H9 (cell line): ENCODE measurements around the gene FAM131C. TPM values are rescaled to one million over a fixed set of nuclear protein-coding genes. Genes with fewer than 3 reads are reported as not detected.

Source experiments
- DNase-seq: peaks from one replicate; pipeline ENCODE4 v3.0.0-alpha.2; 2017
- H2AFZ ChIP-seq: one replicate; pipeline ENCODE4 v1.6.1; 2013; ENCODE audit warnings: mild to moderate bottlenecking, low read length, control low read depth, moderate library complexity
- H2AK5ac ChIP-seq: 2 replicates; pipeline ENCODE4 v1.6.1; 2013; ENCODE audit warnings: low read length, control low read depth, mixed read lengths; ENCODE audit not compliant: insufficient read length
- H2BK120ac ChIP-seq: one replicate; pipeline ENCODE4 v1.6.1; 2013; ENCODE audit warnings: low read depth, mild to moderate bottlenecking, low read length, control low read depth, inconsistent platforms; ENCODE audit not compliant: poor library complexity, severe bottlenecking
- H2BK12ac ChIP-seq: 2 replicates; pipeline ENCODE4 v1.6.1; 2013; ENCODE audit warnings: low read length, control low read depth, mixed read lengths, low read depth; ENCODE audit not compliant: insufficient read length
- H2BK15ac ChIP-seq: 2 replicates; pipeline ENCODE4 v1.6.1; 2013; ENCODE audit warnings: low read depth, low read length, control low read depth
- H2BK20ac ChIP-seq: one replicate; pipeline ENCODE4 v1.6.1; 2013; ENCODE audit warnings: low read depth, mild to moderate bottlenecking, low read length, control low read depth, inconsistent platforms; ENCODE audit not compliant: poor library complexity, severe bottlenecking
- H2BK5ac ChIP-seq: 2 replicates; pipeline ENCODE4 v1.6.1; 2013; ENCODE audit warnings: low read length, control low read depth, mixed read lengths; ENCODE audit not compliant: insufficient read length
- H3K14ac ChIP-seq: 2 replicates; pipeline ENCODE4 v1.6.1; 2013; ENCODE audit warnings: low read length, control low read depth; ENCODE audit not compliant: insufficient read depth
- H3K18ac ChIP-seq: 2 replicates; pipeline ENCODE4 v1.6.1; 2013; ENCODE audit warnings: low read depth, mild to moderate bottlenecking, mixed read lengths, low read length, control low read depth; ENCODE audit not compliant: insufficient read length
- H3K23ac ChIP-seq: 2 replicates; pipeline ENCODE4 v1.6.1; 2013; ENCODE audit warnings: low read length, control low read depth, mixed read lengths, low read depth; ENCODE audit not compliant: insufficient read length
- H3K23me2 ChIP-seq: 2 replicates; pipeline ENCODE4 v1.6.1; 2013; ENCODE audit warnings: low read depth, mild to moderate bottlenecking, mixed read lengths, low read length, control low read depth; ENCODE audit not compliant: insufficient read length, poor library complexity, severe bottlenecking
- H3K27ac ChIP-seq: 2 replicates; pipeline ENCODE4 v1.5.1; 2013; ENCODE audit warnings: low read length, control low read depth, mixed read lengths, low read depth; ENCODE audit not compliant: insufficient read length
- H3K27me3 ChIP-seq: 2 replicates; pipeline ENCODE4 v1.6.1; 2013; ENCODE audit warnings: low read length, control low read depth, inconsistent platforms; ENCODE audit not compliant: insufficient read depth
- H3K4ac ChIP-seq: 2 replicates; pipeline ENCODE4 v1.6.1; 2013; ENCODE audit warnings: low read depth, mild to moderate bottlenecking, control low read depth, inconsistent platforms, low read length, moderate library complexity
- H3K4me1 ChIP-seq: 2 replicates; pipeline ENCODE4 v1.6.1; 2013; ENCODE audit warnings: low read length, control low read depth, inconsistent platforms; ENCODE audit not compliant: insufficient read depth
- H3K4me2 ChIP-seq: 2 replicates; pipeline ENCODE4 v1.6.1; 2013; ENCODE audit warnings: low read length, control low read depth, mixed read lengths; ENCODE audit not compliant: insufficient read length, insufficient read depth
- H3K56ac ChIP-seq: 2 replicates; pipeline ENCODE4 v1.6.1; 2013; ENCODE audit warnings: low read depth, mild to moderate bottlenecking, mixed read lengths, low read length, control low read depth; ENCODE audit not compliant: insufficient read length
- H3K79me1 ChIP-seq: 2 replicates; pipeline ENCODE4 v1.6.1; 2013; ENCODE audit warnings: low read depth, mild to moderate bottlenecking, moderate library complexity, low read length, control low read depth, inconsistent platforms; ENCODE audit not compliant: insufficient read depth, poor library complexity, severe bottlenecking
- H3K79me2 ChIP-seq: 2 replicates; pipeline ENCODE4 v1.6.1; 2013; ENCODE audit warnings: low read length, control low read depth, inconsistent platforms; ENCODE audit not compliant: insufficient read depth
- H3K9ac ChIP-seq: 2 replicates; pipeline ENCODE4 v1.6.1; 2013; ENCODE audit warnings: low read length, control low read depth, mixed read lengths; ENCODE audit not compliant: insufficient read length; ENCODE audit errors: extremely low read depth
- H3K9me3 ChIP-seq: one replicate; pipeline ENCODE4 v1.6.1; 2013; ENCODE audit warnings: low read depth, low read length, inconsistent platforms; ENCODE audit not compliant: control insufficient read depth
- H3T11ph ChIP-seq: one replicate; pipeline ENCODE4 v1.6.1; 2013; ENCODE audit warnings: mild to moderate bottlenecking, low read length, control low read depth, inconsistent platforms
- H4K20me1 ChIP-seq: one replicate; pipeline ENCODE4 v1.6.1; 2013; ENCODE audit not compliant: control insufficient read depth, insufficient read length, insufficient read depth
- H4K5ac ChIP-seq: 2 replicates; pipeline ENCODE4 v1.6.1; 2013; ENCODE audit warnings: low read depth, mild to moderate bottlenecking, mixed read lengths, low read length, control low read depth; ENCODE audit not compliant: insufficient read length
- H4K8ac ChIP-seq: replicated peaks from 2 replicates; pipeline ENCODE4 v1.6.1; 2013; ENCODE audit warnings: low read length, control low read depth, mixed read lengths, low read depth; ENCODE audit not compliant: insufficient read length
- H4K91ac ChIP-seq: 2 replicates; pipeline ENCODE4 v1.6.1; 2013; ENCODE audit warnings: low read depth, mild to moderate bottlenecking, moderate library complexity, mixed read lengths, low read length, control low read depth; ENCODE audit not compliant: insufficient read length
- H3K27ac Mint-ChIP-seq, 3 experiments: 2 replicates in 2 of 3; 3 replicates in 1 of 3; pipeline ENCODE4 v1.8.0; 2020 to 2021; ENCODE audit warnings: mixed read lengths in 3 of 3, mild to moderate bottlenecking in 1 of 3, moderate library complexity in 1 of 3
- H3K27me3 Mint-ChIP-seq: 2 replicates; pipeline ENCODE4 v1.8.0; 2021; ENCODE audit warnings: low read depth, mild to moderate bottlenecking, moderate library complexity, mixed read lengths
- H3K36me3 Mint-ChIP-seq, 3 experiments: 2 replicates in 2 of 3; 3 replicates in 1 of 3; pipeline ENCODE4 v1.8.0; 2020 to 2021; ENCODE audit warnings: low read depth in 3 of 3, mixed read lengths in 3 of 3; ENCODE audit not compliant: insufficient read depth in 1 of 3
- H3K4me1 Mint-ChIP-seq, 2 experiments: 2 replicates each; pipeline ENCODE4 v1.8.0; 2020; ENCODE audit warnings: mixed read lengths in 2 of 2
- H3K4me3 Mint-ChIP-seq, 2 experiments: 2 replicates in 1 of 2; 3 replicates in 1 of 2; pipeline ENCODE4 v1.8.0; 2020 to 2021; ENCODE audit warnings: mild to moderate bottlenecking in 2 of 2, mixed read lengths in 2 of 2, moderate library complexity in 1 of 2
- H3K9me3 Mint-ChIP-seq, 2 experiments: 2 replicates in 1 of 2; 3 replicates in 1 of 2; pipeline ENCODE4 v1.8.0; 2020; ENCODE audit warnings: mild to moderate bottlenecking in 2 of 2, mixed read lengths in 2 of 2, moderate library complexity in 1 of 2
- WGBS: extraction: QIAGEN DNeasy Blood & Tissue Kit; methylation state at CpG from one replicate; pipeline ENCODE4 v1.1.7; 2013; ENCODE audit warnings: missing lambda C conversion rate, low lambda C conversion rate, mixed read lengths; ENCODE audit not compliant: insufficient read length; ENCODE audit errors: extremely low coverage; 5-methylcytosine and 5-hydroxymethylcytosine counted together
- total RNA-seq: library from RNA; stranded (reverse); gene quantifications from 2 replicates; pipeline ENCODE4 v1.2.1, GENCODE V29; 2021
- TF ChIP-seq, protein P1 (sequence below): fragments of 200-600 bp; sonication (generic); conservative IDR thresholded peaks from 3 replicates; pipeline ENCODE4 v1.8.0; 2021; ENCODE audit warnings: antibody characterized with exemption, mild to moderate bottlenecking

The FAM131C gene
- total RNA-seq, 1 experiment from 2014 or later: 0.61 TPM

DNA sequence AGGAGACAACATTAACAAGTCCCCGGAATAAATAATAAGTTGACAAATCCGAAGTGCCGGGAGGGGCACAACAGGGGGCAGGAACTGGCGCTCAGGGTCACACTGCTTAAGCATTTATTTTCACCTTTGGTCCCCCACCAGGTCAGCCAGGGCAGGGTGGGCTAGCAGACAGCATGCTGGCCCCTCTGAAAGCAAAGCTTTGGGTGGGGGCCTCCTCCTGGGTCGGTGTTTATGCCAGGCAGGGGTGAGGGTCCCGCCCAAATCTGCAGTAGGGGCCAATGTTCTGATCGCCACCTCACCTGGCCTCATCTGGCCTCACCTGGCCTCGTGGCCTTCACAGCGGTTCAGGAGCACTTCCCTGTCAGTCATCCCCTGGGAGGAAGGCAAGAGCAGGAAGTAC is 8.2 kb upstream of the FAM131C start:
- H3K27me3 Mint-ChIP-seq: peaks cover 14% of the 10 kb centered on the region
- TF ChIP-seq, protein P1, sequence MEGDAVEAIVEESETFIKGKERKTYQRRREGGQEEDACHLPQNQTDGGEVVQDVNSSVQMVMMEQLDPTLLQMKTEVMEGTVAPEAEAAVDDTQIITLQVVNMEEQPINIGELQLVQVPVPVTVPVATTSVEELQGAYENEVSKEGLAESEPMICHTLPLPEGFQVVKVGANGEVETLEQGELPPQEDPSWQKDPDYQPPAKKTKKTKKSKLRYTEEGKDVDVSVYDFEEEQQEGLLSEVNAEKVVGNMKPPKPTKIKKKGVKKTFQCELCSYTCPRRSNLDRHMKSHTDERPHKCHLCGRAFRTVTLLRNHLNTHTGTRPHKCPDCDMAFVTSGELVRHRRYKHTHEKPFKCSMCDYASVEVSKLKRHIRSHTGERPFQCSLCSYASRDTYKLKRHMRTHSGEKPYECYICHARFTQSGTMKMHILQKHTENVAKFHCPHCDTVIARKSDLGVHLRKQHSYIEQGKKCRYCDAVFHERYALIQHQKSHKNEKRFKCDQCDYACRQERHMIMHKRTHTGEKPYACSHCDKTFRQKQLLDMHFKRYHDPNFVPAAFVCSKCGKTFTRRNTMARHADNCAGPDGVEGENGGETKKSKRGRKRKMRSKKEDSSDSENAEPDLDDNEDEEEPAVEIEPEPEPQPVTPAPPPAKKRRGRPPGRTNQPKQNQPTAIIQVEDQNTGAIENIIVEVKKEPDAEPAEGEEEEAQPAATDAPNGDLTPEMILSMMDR: no peak

More for the DNA sequence above, 8.2 kb upstream of the FAM131C start:
- no peak overlapping the region for H2AK5ac ChIP-seq
- no peak overlapping the region for H4K5ac ChIP-seq
- H2BK5ac ChIP-seq: no peak overlapping the region
- H2AFZ ChIP-seq: no peak overlapping the region
- H4K91ac ChIP-seq: no peak overlapping the region
- no peak overlapping the region for H3K4me2 ChIP-seq
- no peak overlapping the region for H3K4ac ChIP-seq
- no peak overlapping the region for H3K27ac ChIP-seq
- H3K27me3 ChIP-seq: no peaks in the 10 kb centered on the region
- H2BK20ac ChIP-seq: no peak overlapping the region
- Mint-ChIP-seq H3K4me1 (peaks cover 8 to 9% of the 10 kb centered on the region in 2 experiments; a peak in 3 of 4 replicates), H3K4me3 (no peak overlapping the region), H3K27ac (no peak overlapping the region), H3K36me3 (no peaks in the 10 kb centered on the region), H3K9me3 (no peaks in the 10 kb centered on the region; a peak in 1 of 5 replicates)
- H3K79me1 ChIP-seq: no peaks in the 10 kb centered on the region
- no peaks in the 10 kb centered on the region for H3K9me3 ChIP-seq
- H3K18ac ChIP-seq: no peak overlapping the region
- DNase-seq: no peak
- H3K23ac ChIP-seq: no peak overlapping the region
- H4K8ac ChIP-seq: no peak overlapping the region
- no peak overlapping the region for H2BK15ac ChIP-seq
- H3K79me2 ChIP-seq: no peaks in the 10 kb centered on the region
- no peaks in the 10 kb centered on the region for H4K20me1 ChIP-seq
- H2BK12ac ChIP-seq: no peak overlapping the region
- H3K14ac ChIP-seq: no peak overlapping the region; the same call in 1 of the 2 replicates
- no peaks in the 10 kb centered on the region for H3K4me1 ChIP-seq
- H2BK120ac ChIP-seq: no peak overlapping the region
- no peaks in the 10 kb centered on the region for H3K23me2 ChIP-seq
- H3K9ac ChIP-seq: no peak overlapping the region
- no peak overlapping the region for H3T11ph ChIP-seq
- no peak overlapping the region for H3K56ac ChIP-seq
- WGBS: no CpG with 5 or more reads among the region's 9 CpGs
